Measurements from ENCODE around the gene MYO18B. TPM values are rescaled to one million over a fixed set of nuclear protein-coding genes. Genes with fewer than 3 reads are reported as not detected.

MYO18B gene
- total and polyA plus RNA-seq, 2 of the 4 experiments (the other 2 are of a cell fraction): under 0.01 TPM; not detected in 1

DNA sequence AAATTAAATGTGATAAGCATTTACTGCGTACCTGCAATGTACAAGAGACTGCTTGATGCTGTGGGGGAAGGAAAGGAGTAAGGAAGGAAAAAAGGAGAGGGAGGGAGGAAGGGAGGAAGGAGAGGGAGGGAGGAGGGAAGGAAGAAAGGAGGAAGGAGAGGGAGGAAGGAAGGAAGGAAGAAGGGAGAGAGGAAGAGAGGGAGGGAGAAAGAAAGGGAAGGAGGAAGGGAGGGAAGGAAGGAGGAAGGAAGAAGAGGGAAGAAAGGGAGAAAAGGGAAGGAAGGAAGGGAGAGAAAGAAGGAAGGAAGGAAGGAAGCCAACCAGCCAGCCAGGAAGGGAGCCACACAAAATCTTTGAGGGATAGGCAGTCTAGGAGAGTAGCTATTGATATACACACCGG, 44.0 kb upstream of the MYO18B start:
- no peak overlapping the region for H4K5ac ChIP-seq (ENCODE audit: low read depth, low read length)
- H2BK5ac ChIP-seq (ENCODE audit: low read depth, low read length, poor library complexity, severe bottlenecking): no peak overlapping the region
- H3K4me2 ChIP-seq (ENCODE audit: low read depth, low read length): no peak overlapping the region
- H3K23ac ChIP-seq (ENCODE audit: low read depth, low read length): no peak overlapping the region
- TF ChIP-seq RFX5 (IDR thresholded peaks at IDR 0.05; ENCODE audit: low read depth, low read length) (no peak), CHD1 (IDR thresholded peaks at IDR 0.05; ENCODE audit: low read depth, low read length) (no peak), ELK1 (IDR thresholded peaks at IDR 0.05; ENCODE audit: borderline replicate concordance, low read depth, low read length) (no peak), RCOR1 (IDR thresholded peaks at IDR 0.05; ENCODE audit: insufficient replicate concordance, low read length) (no peak)
- TF ChIP-seq, protein P1, sequence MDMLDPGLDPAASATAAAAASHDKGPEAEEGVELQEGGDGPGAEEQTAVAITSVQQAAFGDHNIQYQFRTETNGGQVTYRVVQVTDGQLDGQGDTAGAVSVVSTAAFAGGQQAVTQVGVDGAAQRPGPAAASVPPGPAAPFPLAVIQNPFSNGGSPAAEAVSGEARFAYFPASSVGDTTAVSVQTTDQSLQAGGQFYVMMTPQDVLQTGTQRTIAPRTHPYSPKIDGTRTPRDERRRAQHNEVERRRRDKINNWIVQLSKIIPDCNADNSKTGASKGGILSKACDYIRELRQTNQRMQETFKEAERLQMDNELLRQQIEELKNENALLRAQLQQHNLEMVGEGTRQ (IDR thresholded peaks at IDR 0.05; ENCODE audit: low read depth, low read length): no peak
- no peaks in the 10 kb centered on the region for H3K9me3 ChIP-seq (ENCODE audit: control insufficient read depth, insufficient read depth, low read length)
- no peak overlapping the region for H2BK15ac ChIP-seq (ENCODE audit: low read depth, low read length)
- H2AK9ac ChIP-seq (replicated peaks; ENCODE audit: low read depth, low read length, poor library complexity): no peak overlapping the region
- H3K4me3 ChIP-seq (ENCODE audit: insufficient read depth, low read depth, low read length): no peak overlapping the region
- no peaks in the 10 kb centered on the region for H3K4me1 ChIP-seq (ENCODE audit: control insufficient read depth, insufficient read depth, low read length)
- no peaks in the 10 kb centered on the region for H3K9me1 ChIP-seq (ENCODE audit: insufficient read depth, low read length)
- H3K27me3 ChIP-seq (ENCODE audit: control insufficient read depth, insufficient read depth, low read length): no peaks in the 10 kb centered on the region
- no peak overlapping the region for H3K27ac ChIP-seq (ENCODE audit: insufficient read depth, low read length)
- no peaks in the 10 kb centered on the region for H3K79me1 ChIP-seq (ENCODE audit: low read depth in 1 of 2, low read length in 2 of 2)
- no peak overlapping the region for H3K14ac ChIP-seq (replicated peaks; ENCODE audit: low read depth, low read length)
- no peak overlapping the region for H3K56ac ChIP-seq (ENCODE audit: extremely low read depth, insufficient read depth, low read length)
- H4K20me1 ChIP-seq (ENCODE audit: insufficient read depth, low read length): no peaks in the 10 kb centered on the region
- H4K8ac ChIP-seq (ENCODE audit: low read depth in 2 of 2, low read length in 2 of 2): no peak overlapping the region
- H3K4ac ChIP-seq (ENCODE audit: low read depth, low read length): no peak overlapping the region
- ChIA-PET CTCF (no interaction called here), POLR2A (ENCODE audit: unreplicated experiment) (no interaction called here)
- H4K91ac ChIP-seq (ENCODE audit: insufficient read depth, low read depth, low read length): no peak overlapping the region
- no peak overlapping the region for H3K18ac ChIP-seq (ENCODE audit: low read depth, low read length)
- WGBS, 2 experiments (ENCODE audit: extremely low coverage in 2 of 2, insufficient read length in 1 of 2): 96% methylated on average over 2 of the region's 2 CpGs; no CpG with 5 or more reads in 1 of the 2 experiments
- no peak overlapping the region for H2BK20ac ChIP-seq (ENCODE audit: low read depth, low read length)
- no peak overlapping the region for H2AFZ ChIP-seq (replicated peaks; ENCODE audit: low read length, poor library complexity)
- no peak overlapping the region for H2AK5ac ChIP-seq (ENCODE audit: low read depth, low read length)
- dilution Hi-C loops (cut with HindIII; ENCODE audit: low sequenced_read_pairs, unreplicated experiment): no loop called here
- H2BK120ac ChIP-seq (ENCODE audit: low read depth, low read length): no peak overlapping the region
- no peaks in the 10 kb centered on the region for H3K36me3 ChIP-seq (ENCODE audit: control insufficient read depth, insufficient read depth, low read length)
- DNase-seq (no peak), ATAC-seq (ENCODE audit: low read depth) (no peak)
- no peak overlapping the region for H3K9ac ChIP-seq (ENCODE audit: low read depth, low read length)
- intact Hi-C loops (cut with micrococcal nuclease): no loop called here
- in situ Hi-C loops (cut with MboI; ENCODE audit: low sequenced_read_pairs): no loop called here
- BruUV-seq (replicated peaks): no TSS peak
